ENCODE data around the gene FAM174B. TPM values are rescaled to one million over a fixed set of nuclear protein-coding genes. Genes with fewer than 3 reads are reported as not detected.

The FAM174B gene
- total and polyA plus RNA-seq, 2 donors, result 8.7 to 8.8 TPM

- H3K27ac ChIP-seq (ENCODE audit: low read depth in 1 of 2, low read length in 1 of 2), result no peak overlapping the region
- WGBS, result 81% methylated on average over 9 of the region's 9 CpGs
- H3K27me3 ChIP-seq (ENCODE audit: control insufficient read depth in 2 of 2, insufficient read depth in 1 of 2, low read length in 1 of 2), result no peaks in the 10 kb centered on the region
- H3K4me1 ChIP-seq (ENCODE audit: control insufficient read depth in 2 of 2, insufficient read depth in 2 of 2, low read length in 2 of 2), result no peaks in the 10 kb centered on the region
- no peak for DNase-seq (ENCODE audit: low read depth in 6 of 9, low spot score in 9 of 9)
- peaks cover 0 to 2% of the 10 kb centered on the region in 2 donors for H3K36me3 ChIP-seq (ENCODE audit: control insufficient read depth in 2 of 2, insufficient read depth in 2 of 2, low read length in 1 of 2)
- H3K9me3 ChIP-seq (ENCODE audit: control insufficient read depth in 2 of 2, insufficient read depth in 1 of 2, low read length in 1 of 2), result no peaks in the 10 kb centered on the region
- no peak overlapping the region for H3K4me3 ChIP-seq (ENCODE audit: low read length in 2 of 2)
Measured at GRCh38 chr15:92638291-92638708, 17.3 kb downstream of the FAM174B start.

GRCh38 chr15:92637626-92638025 lies 17.9 kb downstream of the FAM174B start:
- no peak overlapping the region for H3K27ac ChIP-seq (ENCODE audit: low read depth in 1 of 2, low read length in 1 of 2)
- WGBS, result 98% methylated on average over 7 of the region's 7 CpGs
- H3K36me3 ChIP-seq (ENCODE audit: control insufficient read depth in 2 of 2, insufficient read depth in 2 of 2, low read length in 1 of 2), result peaks cover 0 to 2% of the 10 kb centered on the region in 2 donors
- H3K9me3 ChIP-seq (ENCODE audit: control insufficient read depth in 2 of 2, insufficient read depth in 1 of 2, low read length in 1 of 2), result no peaks in the 10 kb centered on the region
- no peak overlapping the region for H3K4me3 ChIP-seq (ENCODE audit: low read length in 2 of 2)
- no peaks in the 10 kb centered on the region for H3K4me1 ChIP-seq (ENCODE audit: control insufficient read depth in 2 of 2, insufficient read depth in 2 of 2, low read length in 2 of 2)
- no peaks in the 10 kb centered on the region for H3K27me3 ChIP-seq (ENCODE audit: control insufficient read depth in 2 of 2, insufficient read depth in 1 of 2, low read length in 1 of 2)
- DNase-seq (ENCODE audit: low read depth in 6 of 9, low spot score in 9 of 9), result no peak

GRCh38 chr15:92636908-92637481 lies 18.6 kb downstream of the FAM174B start:
- Histone ChIP-seq H3K36me3 (ENCODE audit: control insufficient read depth in 2 of 2, insufficient read depth in 2 of 2, low read length in 1 of 2) (peaks cover 0 to 2% of the 10 kb centered on the region in 2 donors), H3K9me3 (ENCODE audit: control insufficient read depth in 2 of 2, insufficient read depth in 1 of 2, low read length in 1 of 2) (no peaks in the 10 kb centered on the region), H3K4me3 (ENCODE audit: low read length in 2 of 2) (no peak overlapping the region), H3K27ac (ENCODE audit: low read depth in 1 of 2, low read length in 1 of 2) (no peak overlapping the region), H3K27me3 (ENCODE audit: control insufficient read depth in 2 of 2, insufficient read depth in 1 of 2, low read length in 1 of 2) (no peaks in the 10 kb centered on the region), H3K4me1 (ENCODE audit: control insufficient read depth in 2 of 2, insufficient read depth in 2 of 2, low read length in 2 of 2) (no peaks in the 10 kb centered on the region)
- no peak for DNase-seq (ENCODE audit: low read depth in 6 of 9, low spot score in 9 of 9)
- WGBS, result 94% methylated on average over 6 of the region's 6 CpGs

DNA sequence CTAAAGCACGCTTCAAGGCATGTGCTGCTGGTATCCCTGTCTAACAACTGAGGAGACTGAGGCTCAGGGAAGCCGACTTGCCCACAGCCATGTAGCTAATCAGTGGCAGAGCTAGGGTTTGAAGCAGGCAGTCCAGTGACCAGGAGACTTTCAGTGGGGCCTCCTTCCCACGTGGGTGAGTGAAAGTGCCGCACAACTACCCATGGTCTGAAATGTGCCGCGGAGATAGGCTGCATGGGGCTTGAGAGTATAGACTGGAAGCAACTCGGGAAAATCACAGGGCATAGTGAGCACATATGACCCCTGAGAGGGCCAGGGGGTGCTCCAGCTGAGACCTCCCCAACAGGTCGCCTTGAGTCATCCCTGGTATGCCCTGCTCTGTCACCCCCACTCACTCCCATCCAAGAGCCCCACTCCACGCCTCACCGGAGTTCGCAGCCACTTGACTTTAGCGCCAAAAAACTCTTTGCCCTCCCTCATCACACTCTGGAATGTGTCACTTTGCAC lies 19.1 kb downstream of the FAM174B start:
- Histone ChIP-seq H3K4me3 (ENCODE audit: low read length in 2 of 2) (no peak overlapping the region), H3K9me3 (ENCODE audit: control insufficient read depth in 2 of 2, insufficient read depth in 1 of 2, low read length in 1 of 2) (no peaks in the 10 kb centered on the region), H3K27me3 (ENCODE audit: control insufficient read depth in 2 of 2, insufficient read depth in 1 of 2, low read length in 1 of 2) (no peaks in the 10 kb centered on the region), H3K36me3 (ENCODE audit: control insufficient read depth in 2 of 2, insufficient read depth in 2 of 2, low read length in 1 of 2) (peaks cover 0 to 2% of the 10 kb centered on the region in 2 donors), H3K4me1 (ENCODE audit: control insufficient read depth in 2 of 2, insufficient read depth in 2 of 2, low read length in 2 of 2) (no peaks in the 10 kb centered on the region), H3K27ac (ENCODE audit: low read depth in 1 of 2, low read length in 1 of 2) (no peak overlapping the region)
- WGBS, result 97% methylated on average over 12 of the region's 12 CpGs
- no peak for DNase-seq (ENCODE audit: low read depth in 6 of 9, low spot score in 9 of 9)

DNA sequence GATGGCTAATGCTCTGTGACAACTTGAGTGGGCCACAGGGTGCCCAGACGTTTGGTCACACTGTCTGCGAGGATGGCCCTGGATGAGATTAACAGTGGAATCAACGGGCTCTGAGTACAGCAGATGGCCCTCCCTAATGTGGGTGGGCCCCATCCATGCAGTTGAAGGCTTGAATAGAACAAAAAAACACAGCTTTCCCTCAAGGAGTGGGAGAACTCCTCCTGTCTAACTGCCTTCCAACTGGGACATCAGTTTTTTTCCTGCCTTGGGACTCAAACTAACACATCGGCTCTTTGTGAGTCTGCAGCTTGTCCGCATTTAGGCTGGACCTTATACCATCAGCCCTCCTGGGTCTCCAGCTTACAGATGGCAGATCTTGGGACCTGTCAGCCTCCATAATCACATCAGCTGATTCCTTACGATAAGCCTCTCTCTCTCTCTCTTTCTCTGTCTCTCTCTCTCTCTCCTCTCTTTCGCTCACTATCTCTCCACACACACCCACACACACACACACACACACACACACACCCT lies 20.8 kb downstream of the FAM174B start:
- Histone ChIP-seq H3K36me3 (ENCODE audit: control insufficient read depth in 2 of 2, insufficient read depth in 2 of 2, low read length in 1 of 2) (peaks cover 0 to 2% of the 10 kb centered on the region in 2 donors), H3K27ac (ENCODE audit: low read depth in 1 of 2, low read length in 1 of 2) (no peak overlapping the region), H3K9me3 (ENCODE audit: control insufficient read depth in 2 of 2, insufficient read depth in 1 of 2, low read length in 1 of 2) (no peaks in the 10 kb centered on the region), H3K27me3 (ENCODE audit: control insufficient read depth in 2 of 2, insufficient read depth in 1 of 2, low read length in 1 of 2) (no peaks in the 10 kb centered on the region), H3K4me1 (ENCODE audit: control insufficient read depth in 2 of 2, insufficient read depth in 2 of 2, low read length in 2 of 2) (no peaks in the 10 kb centered on the region), H3K4me3 (ENCODE audit: low read length in 2 of 2) (no peak overlapping the region)
- DNase-seq (ENCODE audit: low read depth in 6 of 9, low spot score in 9 of 9), result no peak
- 95% methylated on average over 7 of the region's 7 CpGs for WGBS

DNA sequence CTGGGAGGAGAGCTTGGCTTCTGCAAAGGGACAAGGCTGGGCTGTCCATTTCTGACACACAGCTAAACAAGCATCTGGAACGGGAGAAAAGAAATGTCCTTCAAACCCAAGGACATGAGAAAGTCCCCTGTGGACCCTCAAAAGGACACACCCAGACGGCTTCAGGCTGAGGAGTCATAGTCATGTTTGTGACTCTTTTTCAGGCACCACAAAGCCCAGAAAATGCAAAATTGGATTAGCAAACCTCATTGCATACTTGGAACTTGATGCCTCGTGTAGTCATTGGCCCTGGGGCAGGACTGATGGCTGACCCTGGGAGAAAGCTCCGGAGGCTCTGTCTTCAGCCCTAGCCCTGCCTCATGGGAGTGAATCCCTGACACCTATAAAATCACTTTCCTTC lies 21.5 kb downstream of the FAM174B start:
- WGBS, result 96% methylated on average over 4 of the region's 4 CpGs
- no peak overlapping the region for H3K27ac ChIP-seq (ENCODE audit: low read depth in 1 of 2, low read length in 1 of 2)
- DNase-seq (ENCODE audit: low read depth in 6 of 9, low spot score in 9 of 9), result no peak
- H3K4me3 ChIP-seq (ENCODE audit: low read length in 2 of 2), result no peak overlapping the region
- no peaks in the 10 kb centered on the region for H3K9me3 ChIP-seq (ENCODE audit: control insufficient read depth in 2 of 2, insufficient read depth in 1 of 2, low read length in 1 of 2)
- no peaks in the 10 kb centered on the region for H3K27me3 ChIP-seq (ENCODE audit: control insufficient read depth in 2 of 2, insufficient read depth in 1 of 2, low read length in 1 of 2)
- no peaks in the 10 kb centered on the region for H3K4me1 ChIP-seq (ENCODE audit: control insufficient read depth in 2 of 2, insufficient read depth in 2 of 2, low read length in 2 of 2)
- peaks cover 0 to 2% of the 10 kb centered on the region in 2 donors for H3K36me3 ChIP-seq (ENCODE audit: control insufficient read depth in 2 of 2, insufficient read depth in 2 of 2, low read length in 1 of 2)

DNA sequence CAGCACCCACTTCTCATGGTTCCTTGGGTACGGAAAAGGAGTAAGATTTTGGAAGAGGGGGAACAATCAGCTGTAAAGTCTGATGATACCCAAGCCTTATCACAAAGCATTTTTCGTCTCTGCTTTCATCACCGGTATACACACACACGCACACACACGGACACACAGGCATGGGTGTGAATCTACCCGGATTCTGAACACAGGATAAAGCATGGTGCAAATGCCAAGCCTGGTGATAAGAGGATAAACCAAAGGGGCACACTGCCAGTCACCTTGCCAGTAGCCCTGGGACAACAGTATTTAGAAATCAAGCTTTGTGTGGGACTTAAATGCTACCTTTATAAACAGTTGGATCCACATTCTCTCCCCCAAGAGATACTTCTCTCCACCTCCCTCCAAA lies 22.2 kb downstream of the FAM174B start:
- no peaks in the 10 kb centered on the region for H3K27me3 ChIP-seq (ENCODE audit: control insufficient read depth in 2 of 2, insufficient read depth in 1 of 2, low read length in 1 of 2)

DNA sequence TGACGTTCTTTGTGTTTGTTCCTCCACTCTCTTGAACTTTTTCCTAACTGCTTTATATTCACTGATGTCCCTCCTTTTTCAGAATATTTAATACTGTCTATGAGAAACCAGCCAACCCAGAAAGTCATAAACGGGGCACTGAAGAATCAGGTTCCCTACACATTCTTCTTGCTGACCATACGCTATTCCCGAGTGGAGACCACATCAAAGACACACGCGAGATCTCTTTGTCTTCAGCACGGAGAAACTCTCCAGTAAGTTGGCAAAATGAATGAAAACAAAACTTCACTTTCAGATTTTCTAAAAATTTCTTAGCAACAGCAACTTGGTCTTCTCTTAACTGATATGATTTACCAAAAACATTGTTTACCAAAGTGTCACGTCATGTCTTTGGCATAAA lies 22.6 kb downstream of the FAM174B start:
- 92% methylated on average over 8 of the region's 8 CpGs for WGBS
- no peak overlapping the region for H3K27ac ChIP-seq (ENCODE audit: low read depth in 1 of 2, low read length in 1 of 2)
- H3K4me3 ChIP-seq (ENCODE audit: low read length in 2 of 2), result no peak overlapping the region
- no peaks in the 10 kb centered on the region for H3K36me3 ChIP-seq (ENCODE audit: control insufficient read depth in 2 of 2, insufficient read depth in 2 of 2, low read length in 1 of 2)
- no peaks in the 10 kb centered on the region for H3K9me3 ChIP-seq (ENCODE audit: control insufficient read depth in 2 of 2, insufficient read depth in 1 of 2, low read length in 1 of 2)
- no peaks in the 10 kb centered on the region for H3K4me1 ChIP-seq (ENCODE audit: control insufficient read depth in 2 of 2, insufficient read depth in 2 of 2, low read length in 2 of 2)
- no peaks in the 10 kb centered on the region for H3K27me3 ChIP-seq (ENCODE audit: control insufficient read depth in 2 of 2, insufficient read depth in 1 of 2, low read length in 1 of 2)
- no peak for DNase-seq (ENCODE audit: low read depth in 6 of 9, low spot score in 9 of 9)

More for the DNA sequence above, 22.2 kb downstream of the FAM174B start:
- Histone ChIP-seq H3K4me3 (ENCODE audit: low read length in 2 of 2) (no peak overlapping the region), H3K9me3 (ENCODE audit: control insufficient read depth in 2 of 2, insufficient read depth in 1 of 2, low read length in 1 of 2) (no peaks in the 10 kb centered on the region), H3K4me1 (ENCODE audit: control insufficient read depth in 2 of 2, insufficient read depth in 2 of 2, low read length in 2 of 2) (no peaks in the 10 kb centered on the region), H3K36me3 (ENCODE audit: control insufficient read depth in 2 of 2, insufficient read depth in 2 of 2, low read length in 1 of 2) (peaks cover 0 to 2% of the 10 kb centered on the region in 2 donors), H3K27ac (ENCODE audit: low read depth in 1 of 2, low read length in 1 of 2) (no peak overlapping the region)
- no peak for DNase-seq (ENCODE audit: low read depth in 6 of 9, low spot score in 9 of 9)
- 97% methylated on average over 6 of the region's 6 CpGs for WGBS

- no peaks in the 10 kb centered on the region for H3K9me3 ChIP-seq (ENCODE audit: control insufficient read depth in 2 of 2, insufficient read depth in 1 of 2, low read length in 1 of 2)
- no peak for DNase-seq (ENCODE audit: low read depth in 6 of 9, low spot score in 9 of 9)
- no peaks in the 10 kb centered on the region for H3K27me3 ChIP-seq (ENCODE audit: control insufficient read depth in 2 of 2, insufficient read depth in 1 of 2, low read length in 1 of 2)
- no peak overlapping the region for H3K27ac ChIP-seq (ENCODE audit: low read depth in 1 of 2, low read length in 1 of 2)
- no peaks in the 10 kb centered on the region for H3K4me1 ChIP-seq (ENCODE audit: control insufficient read depth in 2 of 2, insufficient read depth in 2 of 2, low read length in 2 of 2)
- no peaks in the 10 kb centered on the region for H3K36me3 ChIP-seq (ENCODE audit: control insufficient read depth in 2 of 2, insufficient read depth in 2 of 2, low read length in 1 of 2)
- no peak overlapping the region for H3K4me3 ChIP-seq (ENCODE audit: low read length in 2 of 2)
- WGBS, result 91% methylated on average over 11 of the region's 11 CpGs
Measured at GRCh38 chr15:92631721-92632120, 23.9 kb downstream of the FAM174B start.

Measured in thymus (tissue), 11 donors.